Liver (tissue), 3 donors: ENCODE results near the gene PWWP2B.

Experiments used
- GABPA ChIP-seq, 2 donors: IDR thresholded peaks in 1 of 2; conservative IDR thresholded peaks in 1 of 2; 2 replicates each; pipeline ENCODE4 v1.6.1; 2016; ENCODE audit warnings: antibody characterized with exemption in 2 of 2, mild to moderate bottlenecking in 1 of 2, moderate library complexity in 1 of 2
- JUND ChIP-seq, 2 donors: IDR thresholded peaks; 2 replicates each; pipeline ENCODE4 v1.6.1; 2016; ENCODE audit warnings: antibody characterized with exemption in 2 of 2
- RXRA ChIP-seq, 2 donors: IDR thresholded peaks; 2 replicates each; pipeline ENCODE4 v1.6.1; 2017 to 2018; ENCODE audit warnings: antibody characterized with exemption in 2 of 2, mild to moderate bottlenecking in 1 of 2
- TAF1 ChIP-seq: conservative IDR thresholded peaks from 2 replicates; pipeline ENCODE4 v1.6.1; 2016; ENCODE audit warnings: antibody characterized with exemption, mild to moderate bottlenecking
- YY1 ChIP-seq: IDR thresholded peaks from 2 replicates; pipeline ENCODE4 v1.6.1; 2016; ENCODE audit warnings: antibody characterized with exemption, mild to moderate bottlenecking
- TF ChIP-seq, protein P1 (sequence below): fragments of 150-350 bp; IDR thresholded peaks from 2 replicates; pipeline ENCODE4 v1.5.1; 2017; ENCODE audit warnings: improper control_type of control experiment, low read depth, low read length; ENCODE audit not compliant: missing input control
- TF ChIP-seq, protein P2 (sequence below): IDR thresholded peaks from 2 replicates; pipeline ENCODE4 v1.6.1; 2016; ENCODE audit warnings: antibody characterized with exemption
- TF ChIP-seq, protein P3 (sequence below): IDR thresholded peaks from 2 replicates; pipeline ENCODE4 v1.6.1; 2016; ENCODE audit warnings: antibody characterized with exemption, mild to moderate bottlenecking
- donor health status: healthy.
- donor health status: healthy.

DNA sequence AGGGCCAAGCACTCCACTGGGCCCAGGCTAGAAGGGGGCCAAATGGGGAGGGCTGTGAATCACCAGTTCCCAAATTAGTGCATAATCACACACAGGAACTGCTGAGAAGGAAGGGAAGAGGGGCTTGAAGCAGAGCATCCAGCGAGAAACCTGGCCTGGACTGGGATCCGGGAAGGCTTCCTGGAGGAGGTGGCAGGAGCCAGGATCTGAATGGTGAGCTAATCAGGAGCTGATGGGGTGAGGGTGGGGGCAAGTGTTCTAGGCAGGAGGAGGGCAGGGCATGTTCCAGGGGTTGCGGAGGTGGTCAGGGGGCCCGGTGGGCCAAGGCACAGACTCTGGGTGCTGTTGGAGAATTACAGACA lies 12.6 kb downstream of the PWWP2B start:
- TF ChIP-seq, protein P1, sequence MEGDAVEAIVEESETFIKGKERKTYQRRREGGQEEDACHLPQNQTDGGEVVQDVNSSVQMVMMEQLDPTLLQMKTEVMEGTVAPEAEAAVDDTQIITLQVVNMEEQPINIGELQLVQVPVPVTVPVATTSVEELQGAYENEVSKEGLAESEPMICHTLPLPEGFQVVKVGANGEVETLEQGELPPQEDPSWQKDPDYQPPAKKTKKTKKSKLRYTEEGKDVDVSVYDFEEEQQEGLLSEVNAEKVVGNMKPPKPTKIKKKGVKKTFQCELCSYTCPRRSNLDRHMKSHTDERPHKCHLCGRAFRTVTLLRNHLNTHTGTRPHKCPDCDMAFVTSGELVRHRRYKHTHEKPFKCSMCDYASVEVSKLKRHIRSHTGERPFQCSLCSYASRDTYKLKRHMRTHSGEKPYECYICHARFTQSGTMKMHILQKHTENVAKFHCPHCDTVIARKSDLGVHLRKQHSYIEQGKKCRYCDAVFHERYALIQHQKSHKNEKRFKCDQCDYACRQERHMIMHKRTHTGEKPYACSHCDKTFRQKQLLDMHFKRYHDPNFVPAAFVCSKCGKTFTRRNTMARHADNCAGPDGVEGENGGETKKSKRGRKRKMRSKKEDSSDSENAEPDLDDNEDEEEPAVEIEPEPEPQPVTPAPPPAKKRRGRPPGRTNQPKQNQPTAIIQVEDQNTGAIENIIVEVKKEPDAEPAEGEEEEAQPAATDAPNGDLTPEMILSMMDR, result no peak
- TF ChIP-seq RXRA (IDR thresholded peaks at IDR 0.05) (no peak), GABPA (IDR thresholded peaks at IDR 0.05 in 1 of 2, conservative IDR thresholded peaks at IDR 0.05 in 1 of 2) (no peak), JUND (IDR thresholded peaks at IDR 0.05) (no peak), TAF1 (no peak), YY1 (no peak)
- TF ChIP-seq, protein P2, sequence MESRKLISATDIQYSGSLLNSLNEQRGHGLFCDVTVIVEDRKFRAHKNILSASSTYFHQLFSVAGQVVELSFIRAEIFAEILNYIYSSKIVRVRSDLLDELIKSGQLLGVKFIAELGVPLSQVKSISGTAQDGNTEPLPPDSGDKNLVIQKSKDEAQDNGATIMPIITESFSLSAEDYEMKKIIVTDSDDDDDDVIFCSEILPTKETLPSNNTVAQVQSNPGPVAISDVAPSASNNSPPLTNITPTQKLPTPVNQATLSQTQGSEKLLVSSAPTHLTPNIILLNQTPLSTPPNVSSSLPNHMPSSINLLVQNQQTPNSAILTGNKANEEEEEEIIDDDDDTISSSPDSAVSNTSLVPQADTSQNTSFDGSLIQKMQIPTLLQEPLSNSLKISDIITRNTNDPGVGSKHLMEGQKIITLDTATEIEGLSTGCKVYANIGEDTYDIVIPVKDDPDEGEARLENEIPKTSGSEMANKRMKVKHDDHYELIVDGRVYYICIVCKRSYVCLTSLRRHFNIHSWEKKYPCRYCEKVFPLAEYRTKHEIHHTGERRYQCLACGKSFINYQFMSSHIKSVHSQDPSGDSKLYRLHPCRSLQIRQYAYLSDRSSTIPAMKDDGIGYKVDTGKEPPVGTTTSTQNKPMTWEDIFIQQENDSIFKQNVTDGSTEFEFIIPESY, result no peak
- TF ChIP-seq, protein P3, sequence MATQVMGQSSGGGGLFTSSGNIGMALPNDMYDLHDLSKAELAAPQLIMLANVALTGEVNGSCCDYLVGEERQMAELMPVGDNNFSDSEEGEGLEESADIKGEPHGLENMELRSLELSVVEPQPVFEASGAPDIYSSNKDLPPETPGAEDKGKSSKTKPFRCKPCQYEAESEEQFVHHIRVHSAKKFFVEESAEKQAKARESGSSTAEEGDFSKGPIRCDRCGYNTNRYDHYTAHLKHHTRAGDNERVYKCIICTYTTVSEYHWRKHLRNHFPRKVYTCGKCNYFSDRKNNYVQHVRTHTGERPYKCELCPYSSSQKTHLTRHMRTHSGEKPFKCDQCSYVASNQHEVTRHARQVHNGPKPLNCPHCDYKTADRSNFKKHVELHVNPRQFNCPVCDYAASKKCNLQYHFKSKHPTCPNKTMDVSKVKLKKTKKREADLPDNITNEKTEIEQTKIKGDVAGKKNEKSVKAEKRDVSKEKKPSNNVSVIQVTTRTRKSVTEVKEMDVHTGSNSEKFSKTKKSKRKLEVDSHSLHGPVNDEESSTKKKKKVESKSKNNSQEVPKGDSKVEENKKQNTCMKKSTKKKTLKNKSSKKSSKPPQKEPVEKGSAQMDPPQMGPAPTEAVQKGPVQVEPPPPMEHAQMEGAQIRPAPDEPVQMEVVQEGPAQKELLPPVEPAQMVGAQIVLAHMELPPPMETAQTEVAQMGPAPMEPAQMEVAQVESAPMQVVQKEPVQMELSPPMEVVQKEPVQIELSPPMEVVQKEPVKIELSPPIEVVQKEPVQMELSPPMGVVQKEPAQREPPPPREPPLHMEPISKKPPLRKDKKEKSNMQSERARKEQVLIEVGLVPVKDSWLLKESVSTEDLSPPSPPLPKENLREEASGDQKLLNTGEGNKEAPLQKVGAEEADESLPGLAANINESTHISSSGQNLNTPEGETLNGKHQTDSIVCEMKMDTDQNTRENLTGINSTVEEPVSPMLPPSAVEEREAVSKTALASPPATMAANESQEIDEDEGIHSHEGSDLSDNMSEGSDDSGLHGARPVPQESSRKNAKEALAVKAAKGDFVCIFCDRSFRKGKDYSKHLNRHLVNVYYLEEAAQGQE, result no peak
